Measurements from ENCODE around the gene UST.
A peak's percentile ranks its signal among the peaks of the same experiment; 100 is the strongest.

UST gene

DNA sequence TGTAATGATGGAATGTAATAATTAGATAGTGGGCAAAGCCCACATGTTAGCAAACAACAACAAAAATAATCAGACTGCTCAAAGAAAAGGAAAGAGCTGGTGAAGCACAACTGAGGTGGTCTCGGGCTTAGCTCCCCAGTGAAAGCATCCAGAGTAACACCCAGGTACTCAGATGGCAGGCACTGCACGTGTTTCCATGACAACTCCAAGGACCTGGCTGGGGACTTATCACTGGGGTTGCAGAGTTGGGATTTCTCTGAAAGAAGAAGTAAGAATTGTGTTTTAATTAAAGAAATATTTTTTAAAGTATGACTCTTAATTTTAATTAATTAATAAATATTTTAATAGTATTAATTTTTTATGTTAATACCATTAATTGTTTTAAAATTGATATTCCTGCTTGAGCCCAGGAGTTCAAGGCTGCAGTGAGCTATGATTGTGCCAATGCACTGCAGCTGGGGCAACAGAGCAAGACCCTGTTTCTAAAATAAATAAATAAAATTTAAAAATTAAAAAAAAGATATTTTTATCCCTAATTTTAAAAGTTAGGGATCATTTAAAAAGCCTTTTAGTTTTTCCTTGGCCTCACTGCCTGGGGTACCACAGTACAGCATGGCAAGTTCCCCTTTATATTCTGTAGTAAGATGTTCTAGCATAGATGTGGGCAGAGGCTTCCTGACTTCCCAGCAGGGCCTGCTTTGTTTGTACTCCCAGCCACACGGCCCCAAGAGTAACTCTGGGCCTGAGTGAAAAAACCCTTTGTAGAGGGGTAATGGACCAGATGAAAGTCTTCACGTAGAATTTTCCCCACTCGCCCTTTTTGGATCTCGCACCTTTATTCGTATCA lies 42.2 kb upstream of the UST start:
- no peak overlapping the region for H3K9ac ChIP-seq
- H3K4me3 ChIP-seq = no peak overlapping the region
- no peak for TF ChIP-seq Cebpa-rat (IDR thresholded peaks at IDR 0.05)

DNA sequence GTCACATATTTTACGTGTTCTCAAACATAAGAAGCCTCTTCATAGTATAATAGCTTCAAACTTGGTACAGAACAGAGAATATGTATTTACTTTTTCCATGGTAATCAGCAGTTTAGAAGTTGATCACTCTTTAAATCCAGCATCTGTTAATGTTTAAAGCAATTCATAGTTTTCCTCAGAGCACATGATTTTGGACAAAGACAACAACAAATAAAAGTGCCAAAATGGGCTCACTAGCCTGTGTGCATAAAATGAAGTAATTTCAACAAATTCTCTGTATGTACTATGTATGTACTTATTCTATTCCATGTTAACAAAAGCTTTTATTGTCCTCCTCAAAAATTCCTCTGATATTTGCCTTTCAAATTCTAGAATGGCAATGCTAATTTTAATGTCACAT lies 38.1 kb upstream of the UST start:
- no peak overlapping the region for H3K27ac ChIP-seq
- H3K9ac ChIP-seq = no peak overlapping the region
- no peaks in the 10 kb centered on the region for H3K27me3 ChIP-seq
- no peak for TF ChIP-seq Cebpa-rat (IDR thresholded peaks at IDR 0.05)
- H3K4me2 ChIP-seq = no peak overlapping the region
- H3K9me3 ChIP-seq (replicated peaks in 1 of 11) = peaks cover 0 to 12% (median 11%) of the 10 kb centered on the region in 11 experiments; a peak in 18 of 22 replicates
- no peaks in the 10 kb centered on the region for H3K36me3 ChIP-seq
- no peaks in the 10 kb centered on the region for H4K20me1 ChIP-seq
- peaks cover 0 to 8% (median 1%) of the 10 kb centered on the region in 10 experiments; a peak in 5 of 20 replicates for H3K4me1 ChIP-seq
- H3K4me3 ChIP-seq = no peak overlapping the region

More for the DNA sequence above, 42.2 kb upstream of the UST start:
- H3K27me3 ChIP-seq = no peaks in the 10 kb centered on the region
- peak overlapping the region in 5 of 11 experiments; percentile 7 to 40 (median 26); a peak in 4 of 22 replicates for H3K4me2 ChIP-seq
- no peaks in the 10 kb centered on the region for H3K36me3 ChIP-seq
- H3K4me1 ChIP-seq = peaks cover 12 to 26% (median 18%) of the 10 kb centered on the region in 10 experiments
- no peaks in the 10 kb centered on the region for H3K9me3 ChIP-seq (replicated peaks in 1 of 11)
- H4K20me1 ChIP-seq = no peaks in the 10 kb centered on the region
- peak overlapping the region in 1 of 11 experiments; percentile 13; a peak in 1 of 22 replicates for H3K27ac ChIP-seq

DNA sequence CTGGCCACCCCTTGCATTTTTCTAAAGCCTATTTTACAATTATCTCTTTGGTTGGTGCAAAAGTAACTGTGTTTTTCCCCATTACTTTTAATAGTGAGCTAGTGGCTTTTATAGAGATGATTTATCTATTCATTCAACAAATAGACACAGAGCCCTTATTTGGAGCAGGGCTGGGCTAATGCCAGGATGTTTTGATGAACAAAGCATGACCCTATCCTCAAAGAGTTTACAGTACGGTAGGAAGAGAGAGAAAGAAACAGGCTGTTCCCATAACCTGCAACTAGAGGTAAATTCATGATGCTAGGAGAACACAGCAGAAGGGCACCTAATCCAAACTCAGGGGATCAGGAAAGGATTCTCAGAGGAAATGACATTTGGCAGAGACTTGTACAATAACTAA lies 37.3 kb upstream of the UST start:
- H3K27me3 ChIP-seq = no peaks in the 10 kb centered on the region
- H3K4me3 ChIP-seq = no peak overlapping the region
- H3K4me2 ChIP-seq = no peak overlapping the region
- no peak for TF ChIP-seq Cebpa-rat (IDR thresholded peaks at IDR 0.05)
- H3K4me1 ChIP-seq = peaks cover 0 to 8% (median 1%) of the 10 kb centered on the region in 10 experiments; a peak in 5 of 20 replicates
- no peaks in the 10 kb centered on the region for H4K20me1 ChIP-seq
- peaks cover 0 to 19% (median 17%) of the 10 kb centered on the region in 11 experiments; a peak in 18 of 22 replicates for H3K9me3 ChIP-seq (replicated peaks in 1 of 11)
- no peak overlapping the region for H3K9ac ChIP-seq
- H3K27ac ChIP-seq = no peak overlapping the region
- H3K36me3 ChIP-seq = no peaks in the 10 kb centered on the region

DNA sequence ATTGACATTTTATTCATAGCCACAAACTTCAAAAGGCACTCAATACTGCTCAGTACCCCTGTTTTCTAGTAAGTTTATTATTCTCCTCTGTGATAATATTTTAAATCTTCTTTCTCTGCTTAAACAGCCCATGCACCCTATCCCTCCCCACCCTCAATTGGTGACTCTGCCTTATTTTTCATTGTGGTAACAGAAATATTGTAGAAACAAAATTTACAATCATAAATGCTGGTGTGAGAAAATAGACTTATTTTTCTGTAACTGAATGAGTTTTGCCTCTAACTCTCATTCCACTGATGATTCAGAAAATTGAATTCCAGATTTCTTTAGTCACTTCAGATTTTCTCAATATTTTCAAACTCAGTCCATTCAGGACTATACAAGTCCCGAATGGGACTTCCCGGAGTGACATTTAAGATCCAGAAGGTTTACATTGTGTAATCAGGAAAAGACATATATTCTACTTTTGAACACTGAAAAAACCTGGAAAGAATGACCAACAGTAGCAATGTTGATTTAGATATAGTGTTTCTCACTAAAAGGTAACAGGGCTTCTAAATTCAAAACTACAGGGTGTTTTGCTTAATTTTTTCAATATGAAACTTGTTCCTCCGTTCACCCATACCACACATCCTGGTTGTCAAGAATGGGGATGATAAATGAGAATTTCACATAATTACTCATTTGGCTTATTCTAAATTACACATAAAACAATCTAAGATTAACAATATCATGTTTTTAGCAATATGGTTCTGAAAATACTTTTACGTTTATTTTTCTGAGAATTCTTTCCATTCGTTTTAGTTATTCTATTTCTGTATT lies 34.8 kb upstream of the UST start:
- H3K9me3 ChIP-seq (replicated peaks in 1 of 11) = peaks cover 0 to 21% (median 17%) of the 10 kb centered on the region in 11 experiments; a peak in 18 of 22 replicates
- H3K4me2 ChIP-seq = no peak overlapping the region
- H4K20me1 ChIP-seq = no peaks in the 10 kb centered on the region
- TF ChIP-seq Cebpa-rat (IDR thresholded peaks at IDR 0.05) = no peak
- no peaks in the 10 kb centered on the region for H3K27me3 ChIP-seq
- no peaks in the 10 kb centered on the region for H3K4me1 ChIP-seq
- H3K4me3 ChIP-seq = no peak overlapping the region
- no peak overlapping the region for H3K9ac ChIP-seq
- no peak overlapping the region for H3K27ac ChIP-seq
- no peaks in the 10 kb centered on the region for H3K36me3 ChIP-seq

DNA sequence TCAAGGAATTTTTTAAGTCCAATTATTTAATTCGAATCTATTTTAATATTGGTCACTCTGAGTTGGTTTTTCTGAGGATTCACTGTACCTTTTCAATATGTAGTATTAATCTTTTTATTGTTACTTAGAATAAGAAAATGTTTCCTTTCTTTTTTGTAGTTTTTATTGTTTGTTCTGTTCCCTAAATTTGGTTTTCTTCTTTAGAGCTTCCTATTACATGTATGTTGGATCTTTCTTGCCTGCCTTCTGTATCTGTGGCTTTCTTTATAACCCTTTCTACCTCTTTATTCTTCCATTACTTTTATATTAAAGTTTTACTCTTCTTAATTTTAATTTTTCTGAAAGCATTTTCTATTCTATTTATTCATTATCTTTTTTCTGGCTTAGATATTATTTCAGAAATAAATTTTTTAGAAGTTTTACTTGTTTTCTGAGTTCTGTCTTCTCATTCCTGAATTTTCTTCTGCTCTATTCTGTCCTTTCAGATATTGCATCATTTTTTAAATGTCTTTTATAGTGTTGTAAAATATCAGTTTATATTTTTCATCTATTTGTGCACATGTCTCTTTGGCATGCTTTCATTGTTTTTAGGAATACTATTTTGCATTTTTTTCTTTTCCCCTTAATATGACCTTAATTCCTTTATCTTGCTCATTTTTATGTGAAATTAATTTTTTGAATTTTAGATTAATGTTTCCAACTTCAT lies 33.6 kb upstream of the UST start:
- Histone ChIP-seq H3K4me3 (no peak overlapping the region), H3K9me3 (replicated peaks in 1 of 11) (peaks cover 0 to 21% (median 17%) of the 10 kb centered on the region in 11 experiments; a peak in 18 of 22 replicates), H4K20me1 (no peaks in the 10 kb centered on the region), H3K9ac (no peak overlapping the region), H3K36me3 (no peaks in the 10 kb centered on the region), H3K27me3 (no peaks in the 10 kb centered on the region), H3K27ac (no peak overlapping the region), H3K4me1 (no peaks in the 10 kb centered on the region), H3K4me2 (no peak overlapping the region)
- no peak for TF ChIP-seq Cebpa-rat (IDR thresholded peaks at IDR 0.05)

DNA sequence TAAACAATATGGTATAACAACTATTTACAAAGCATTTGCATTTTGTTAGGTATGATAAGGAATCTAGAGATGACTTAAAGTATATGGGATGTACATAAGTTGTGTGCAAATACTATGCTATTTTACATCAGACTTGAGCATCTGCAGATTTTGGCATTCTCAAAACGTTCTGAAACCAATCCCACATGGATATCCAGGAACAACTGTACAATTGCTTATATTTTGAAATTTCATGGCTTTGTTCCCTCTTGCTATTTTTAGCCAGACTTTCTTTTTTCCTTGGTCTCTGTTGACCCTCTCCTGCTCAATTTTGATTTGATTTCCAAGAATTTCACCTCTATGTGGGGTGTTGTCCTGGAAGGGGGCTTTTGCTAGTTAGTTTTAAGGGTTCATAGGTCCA lies 32.9 kb upstream of the UST start:
- H4K20me1 ChIP-seq = no peaks in the 10 kb centered on the region
- H3K4me2 ChIP-seq = no peak overlapping the region
- no peak for TF ChIP-seq Cebpa-rat (IDR thresholded peaks at IDR 0.05)

DNA sequence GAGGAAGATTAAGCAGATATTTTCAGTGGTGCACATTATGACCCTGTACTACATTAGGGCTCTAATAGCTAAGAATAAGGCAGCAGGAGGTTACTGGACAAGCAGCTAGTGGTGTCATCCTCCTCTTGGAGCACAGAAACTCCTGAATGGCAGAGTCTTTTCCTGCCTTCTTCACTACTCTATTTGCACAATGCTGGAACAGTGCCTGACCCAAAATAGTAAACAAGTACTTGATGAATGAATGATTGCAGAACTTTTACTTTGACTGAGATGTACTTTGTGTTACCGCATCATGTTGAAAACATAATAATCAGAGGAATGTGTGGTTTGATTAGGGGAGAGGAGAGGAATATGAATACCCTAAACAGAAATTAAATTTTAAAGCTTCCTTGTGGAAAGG lies 30.0 kb upstream of the UST start:
- Histone ChIP-seq H3K27ac (no peak overlapping the region), H3K4me3 (no peak overlapping the region), H3K4me1 (no peaks in the 10 kb centered on the region), H3K27me3 (no peaks in the 10 kb centered on the region), H3K36me3 (no peaks in the 10 kb centered on the region), H3K9me3 (replicated peaks in 1 of 11) (peaks cover 0 to 21% (median 17%) of the 10 kb centered on the region in 11 experiments; a peak in 18 of 22 replicates), H3K9ac (no peak overlapping the region), H3K4me2 (no peak overlapping the region), H4K20me1 (no peaks in the 10 kb centered on the region)
- TF ChIP-seq Cebpa-rat (IDR thresholded peaks at IDR 0.05) = no peak

More for the DNA sequence above, 32.9 kb upstream of the UST start:
- H3K27ac ChIP-seq = no peak overlapping the region
- H3K9me3 ChIP-seq (replicated peaks in 1 of 11) = peaks cover 0 to 21% (median 17%) of the 10 kb centered on the region in 11 experiments; a peak in 18 of 22 replicates
- H3K9ac ChIP-seq = no peak overlapping the region
- H3K4me3 ChIP-seq = no peak overlapping the region
- H3K4me1 ChIP-seq = no peaks in the 10 kb centered on the region
- H3K36me3 ChIP-seq = no peaks in the 10 kb centered on the region
- no peaks in the 10 kb centered on the region for H3K27me3 ChIP-seq

DNA sequence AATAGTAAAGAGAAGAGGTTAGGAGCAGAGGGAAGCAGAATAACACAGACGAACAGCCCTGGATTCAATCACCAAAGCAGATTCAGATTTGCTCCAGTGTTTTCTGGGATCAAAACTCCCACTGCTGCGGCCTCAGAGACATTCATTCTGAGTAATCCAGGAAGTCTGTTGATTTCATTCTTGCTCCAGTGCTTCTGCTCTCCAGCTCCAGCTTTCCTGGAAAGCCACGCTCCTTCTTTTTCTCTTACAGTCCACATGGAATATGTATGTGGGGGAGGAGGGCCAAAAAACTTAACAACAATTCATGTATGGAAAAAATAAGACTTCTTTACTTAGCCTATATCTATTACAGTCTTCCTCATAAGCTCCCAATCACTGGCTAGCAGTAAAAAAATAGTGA lies 26.4 kb upstream of the UST start:
- TF ChIP-seq Cebpa-rat (IDR thresholded peaks at IDR 0.05) = no peak
- no peaks in the 10 kb centered on the region for H3K36me3 ChIP-seq
- H3K4me2 ChIP-seq = no peak overlapping the region
- H3K4me3 ChIP-seq = no peak overlapping the region
- H4K20me1 ChIP-seq = no peaks in the 10 kb centered on the region
- no peak overlapping the region for H3K27ac ChIP-seq
- no peaks in the 10 kb centered on the region for H3K4me1 ChIP-seq
- no peak overlapping the region for H3K9ac ChIP-seq
- H3K27me3 ChIP-seq = no peaks in the 10 kb centered on the region
- peaks cover 0 to 11% (median 0%) of the 10 kb centered on the region in 11 experiments; a peak in 3 of 22 replicates for H3K9me3 ChIP-seq (replicated peaks in 1 of 11)

DNA sequence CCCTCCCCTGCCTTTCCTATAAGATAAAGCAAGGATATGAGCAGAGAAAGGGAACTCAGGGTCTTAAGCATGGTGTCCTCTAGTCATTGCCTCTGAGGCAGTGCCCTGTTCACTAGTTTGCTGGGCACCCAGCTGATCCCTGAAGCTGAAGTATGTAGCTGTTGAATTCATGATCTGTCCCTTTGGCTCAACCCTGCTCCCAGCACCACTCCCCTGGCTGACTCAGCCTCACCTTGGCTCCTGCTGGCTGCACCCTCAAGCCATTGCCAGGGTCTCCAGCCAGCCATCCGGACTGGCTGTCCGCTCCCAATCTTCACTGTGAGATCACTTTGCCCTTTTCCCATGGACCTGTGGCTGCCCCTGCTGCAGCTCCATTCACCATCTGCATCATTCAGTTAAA lies 25.9 kb upstream of the UST start:
- no peak overlapping the region for H3K4me3 ChIP-seq
- no peak overlapping the region for H3K9ac ChIP-seq
- no peak overlapping the region for H3K4me2 ChIP-seq
- no peaks in the 10 kb centered on the region for H3K36me3 ChIP-seq
- no peak for TF ChIP-seq Cebpa-rat (IDR thresholded peaks at IDR 0.05)
- no peak overlapping the region for H3K27ac ChIP-seq
- peaks cover 0 to 16% (median 1%) of the 10 kb centered on the region in 11 experiments; a peak in 6 of 22 replicates for H3K9me3 ChIP-seq (replicated peaks in 1 of 11)
- no peaks in the 10 kb centered on the region for H3K4me1 ChIP-seq
- H4K20me1 ChIP-seq = no peaks in the 10 kb centered on the region
- H3K27me3 ChIP-seq = no peaks in the 10 kb centered on the region

Data from BLaER1 treated with 17β-estradiol and CSF1 and Interleukin-3, amounts not matched to agents 10 nM and 100 nM (cell line).